ENCODE data around the gene GABARAP. TPM values are rescaled to one million over a fixed set of nuclear protein-coding genes. Genes with fewer than 3 reads are reported as not detected.

Gene GABARAP
- total RNA-seq, 1 experiment from 2014 or later, result 226 TPM

DNA sequence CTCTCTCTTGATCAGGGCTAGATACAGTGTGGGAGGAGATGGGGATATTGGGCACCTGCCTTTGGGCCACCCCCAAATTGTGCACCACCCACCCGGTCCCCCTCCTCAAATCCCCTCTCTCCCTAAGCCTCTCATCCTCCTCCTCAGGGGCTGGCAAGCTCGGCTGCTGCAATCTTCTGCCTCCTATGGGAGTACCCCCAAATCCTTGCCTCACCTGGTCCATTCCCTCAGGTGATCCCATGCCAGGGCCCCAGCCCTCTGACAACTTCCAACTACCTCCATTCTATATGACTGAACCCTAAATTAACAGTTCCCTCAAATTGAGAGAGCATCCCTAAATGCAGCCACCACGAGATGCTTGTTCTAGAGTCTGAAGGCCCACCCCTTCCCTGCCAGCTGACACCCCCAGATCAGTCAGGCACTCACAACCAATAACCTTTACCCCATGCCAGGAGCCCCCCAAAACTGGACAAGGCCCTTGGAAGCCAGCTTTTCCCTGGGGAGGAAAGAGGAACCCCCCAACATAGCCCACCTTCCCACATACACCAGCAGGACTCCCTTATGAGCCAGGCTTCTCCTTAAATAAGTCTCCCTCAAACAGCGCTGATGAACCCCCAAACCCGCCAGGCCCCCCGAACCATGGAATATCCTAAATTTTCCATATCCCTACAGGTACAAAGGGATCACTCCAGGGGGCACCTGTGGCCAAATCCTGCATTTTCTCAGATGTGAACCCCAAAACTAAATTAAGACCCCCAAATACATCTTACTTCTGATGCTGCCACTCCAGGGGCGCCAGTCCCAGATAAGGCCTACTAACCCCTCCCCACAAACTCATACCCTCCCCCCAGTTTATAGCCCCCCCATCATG is 25.8 kb downstream of the GABARAP start:
- Mint-ChIP-seq H3K4me3 (ENCODE audit: unreplicated experiment) (peak overlapping the region; percentile 22), H3K36me3 (ENCODE audit: insufficient read depth, unreplicated experiment) (peaks cover 35% of the 10 kb centered on the region), H3K9me3 (ENCODE audit: unreplicated experiment) (no peaks in the 10 kb centered on the region), H3K4me1 (ENCODE audit: insufficient read depth, unreplicated experiment) (peaks cover 41% of the 10 kb centered on the region), H3K27me3 (ENCODE audit: insufficient read depth, unreplicated experiment) (no peaks in the 10 kb centered on the region), H3K27ac (ENCODE audit: low read depth, unreplicated experiment) (no peak overlapping the region)
- no peak for DNase-seq (ENCODE audit: unreplicated experiment)
- POLR2A ChIA-PET, result interaction anchor here (0.5 kb wide), 1 partner anchor 34 kb away, joined by 3 read pairs; no protein-coding TSS in a partner anchor
- intact Hi-C loops (cut with micrococcal nuclease), result no loop called here
- CTCF ChIA-PET, result no interaction called here
- no peak for TF ChIP-seq CTCF (IDR thresholded peaks at IDR 0.05; ENCODE audit: unreplicated experiment)
- BruUV-seq (replicated peaks), result no TSS peak

DNA sequence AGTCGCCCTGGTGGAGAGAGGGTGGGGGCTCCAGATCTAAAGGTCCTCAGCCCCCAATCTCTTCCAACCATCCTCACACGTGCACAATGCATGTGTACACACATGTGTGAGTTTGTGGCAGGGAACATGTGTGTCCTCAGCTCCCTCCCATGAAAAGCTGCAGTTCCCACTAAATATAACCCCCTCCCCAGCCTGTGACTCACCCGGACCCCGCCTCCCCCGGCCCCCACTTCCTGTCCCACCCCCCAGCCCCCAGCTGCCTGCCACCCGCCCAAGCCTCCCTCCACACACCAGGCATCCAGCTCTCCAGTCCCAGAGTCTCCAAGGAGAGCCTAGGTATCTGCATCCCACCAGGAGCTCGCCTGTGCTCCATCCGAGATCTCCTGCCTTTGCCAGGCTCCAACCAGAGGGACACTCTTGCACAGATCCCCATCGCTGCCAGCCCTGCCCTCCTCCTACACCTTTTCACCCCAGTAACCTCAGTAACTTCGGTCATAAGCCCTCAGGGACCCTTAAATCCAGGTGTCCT is 26.5 kb downstream of the GABARAP start:
- CTCF ChIA-PET, result no interaction called here

GRCh38 chr17:7215136-7215638 is 27.1 kb downstream of the GABARAP start:
- DNase-seq (ENCODE audit: unreplicated experiment), result no peak
- H3K36me3 Mint-ChIP-seq (ENCODE audit: insufficient read depth, unreplicated experiment), result peaks cover 22% of the 10 kb centered on the region
- H3K9me3 Mint-ChIP-seq (ENCODE audit: unreplicated experiment), result no peaks in the 10 kb centered on the region
- TF ChIP-seq CTCF (IDR thresholded peaks at IDR 0.05; ENCODE audit: unreplicated experiment), result no peak
- ChIA-PET CTCF (interaction anchor here (0.7 kb wide), 1 partner anchor 170 kb away, joined by 3 read pairs; no protein-coding TSS in a partner anchor), POLR2A (interaction anchor here (1.5 kb wide), 1 partner anchor 19 kb away, joined by 5 read pairs; the partner anchor contains the start of gene DVL2)
- no TSS peak for BruUV-seq (replicated peaks)
- peaks cover 28% of the 10 kb centered on the region for H3K4me1 Mint-ChIP-seq (ENCODE audit: insufficient read depth, unreplicated experiment)
- no peak overlapping the region for H3K27ac Mint-ChIP-seq (ENCODE audit: low read depth, unreplicated experiment)
- peak overlapping the region; percentile 75 for H3K4me3 Mint-ChIP-seq (ENCODE audit: unreplicated experiment)
- intact Hi-C loops (cut with micrococcal nuclease), result no loop called here
- H3K27me3 Mint-ChIP-seq (ENCODE audit: insufficient read depth, unreplicated experiment), result no peaks in the 10 kb centered on the region

More for the DNA sequence above, 26.5 kb downstream of the GABARAP start:
- no peak overlapping the region for H3K27ac Mint-ChIP-seq (ENCODE audit: low read depth, unreplicated experiment)
- H3K4me3 Mint-ChIP-seq (ENCODE audit: unreplicated experiment), result no peak overlapping the region
- DNase-seq (ENCODE audit: unreplicated experiment), result no peak
- no peaks in the 10 kb centered on the region for H3K9me3 Mint-ChIP-seq (ENCODE audit: unreplicated experiment)
- intact Hi-C loops (cut with micrococcal nuclease), result no loop called here
- H3K4me1 Mint-ChIP-seq (ENCODE audit: insufficient read depth, unreplicated experiment), result peaks cover 33% of the 10 kb centered on the region
- no peaks in the 10 kb centered on the region for H3K27me3 Mint-ChIP-seq (ENCODE audit: insufficient read depth, unreplicated experiment)
- BruUV-seq (replicated peaks), result no TSS peak
- H3K36me3 Mint-ChIP-seq (ENCODE audit: insufficient read depth, unreplicated experiment), result peaks cover 28% of the 10 kb centered on the region
- POLR2A ChIA-PET, result interaction anchor here (0.5 kb wide), 1 partner anchor 33 kb away, joined by 3 read pairs; no protein-coding TSS in a partner anchor
- TF ChIP-seq CTCF (IDR thresholded peaks at IDR 0.05; ENCODE audit: unreplicated experiment), result no peak
